GM06990 (cell line): ENCODE measurements around the gene TMX3.

ENCODE experiments used
- DNase-seq: peaks from one replicate; pipeline ENCODE4 v3.0.0-alpha.2; 2011; ENCODE audit not compliant: insufficient read length; ENCODE audit errors: extremely low read depth
- H3K27me3 ChIP-seq: replicated peaks from 2 replicates; pipeline ENCODE4 v1.6.0; 2011; ENCODE audit warnings: low read length; ENCODE audit not compliant: control insufficient read depth, insufficient read depth
- H3K36me3 ChIP-seq: 2 replicates; pipeline ENCODE4 v1.5.1; 2011; ENCODE audit warnings: low read length; ENCODE audit not compliant: control insufficient read depth, insufficient read depth
- H3K4me3 ChIP-seq: replicated peaks from 2 replicates; pipeline ENCODE4 v1.5.1; 2011; ENCODE audit warnings: low read depth, mild to moderate bottlenecking, control low read depth, low read length
- TF ChIP-seq, protein P1 (sequence below): IDR thresholded peaks from 2 replicates; pipeline ENCODE4 v1.5.1; 2011; ENCODE audit warnings: low read length, control low read depth, mild to moderate bottlenecking, inconsistent platforms; ENCODE audit not compliant: insufficient read depth, poor library complexity, severe bottlenecking

The TMX3 gene

DNA sequence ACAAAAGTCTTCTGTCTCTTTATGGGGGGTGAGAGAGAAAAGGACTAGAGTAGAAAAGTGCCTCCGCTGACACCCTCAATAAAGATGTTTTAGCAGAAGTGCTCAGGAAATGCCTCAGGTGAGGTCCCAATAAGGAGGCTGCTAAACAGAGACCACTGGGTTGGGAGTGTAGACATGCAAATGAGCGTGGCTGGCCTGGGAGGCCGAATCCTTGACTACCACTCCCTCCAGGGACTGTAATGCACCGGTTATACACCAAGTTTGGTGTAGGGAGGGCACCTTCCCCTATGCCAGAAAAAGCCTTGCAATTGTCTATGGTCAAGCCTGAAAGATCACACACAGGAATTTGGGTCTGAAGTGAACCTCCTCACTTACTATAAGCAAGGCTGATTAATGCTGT is 1.8 kb downstream of the TMX3 start:
- H3K4me3 ChIP-seq: peak overlapping the region; percentile 21; the same call in 1 of the 2 replicates
- H3K36me3 ChIP-seq: peaks cover 3% of the 10 kb centered on the region; the same call in 1 of the 2 replicates
- H3K27me3 ChIP-seq: no peaks in the 10 kb centered on the region
- TF ChIP-seq, protein P1, sequence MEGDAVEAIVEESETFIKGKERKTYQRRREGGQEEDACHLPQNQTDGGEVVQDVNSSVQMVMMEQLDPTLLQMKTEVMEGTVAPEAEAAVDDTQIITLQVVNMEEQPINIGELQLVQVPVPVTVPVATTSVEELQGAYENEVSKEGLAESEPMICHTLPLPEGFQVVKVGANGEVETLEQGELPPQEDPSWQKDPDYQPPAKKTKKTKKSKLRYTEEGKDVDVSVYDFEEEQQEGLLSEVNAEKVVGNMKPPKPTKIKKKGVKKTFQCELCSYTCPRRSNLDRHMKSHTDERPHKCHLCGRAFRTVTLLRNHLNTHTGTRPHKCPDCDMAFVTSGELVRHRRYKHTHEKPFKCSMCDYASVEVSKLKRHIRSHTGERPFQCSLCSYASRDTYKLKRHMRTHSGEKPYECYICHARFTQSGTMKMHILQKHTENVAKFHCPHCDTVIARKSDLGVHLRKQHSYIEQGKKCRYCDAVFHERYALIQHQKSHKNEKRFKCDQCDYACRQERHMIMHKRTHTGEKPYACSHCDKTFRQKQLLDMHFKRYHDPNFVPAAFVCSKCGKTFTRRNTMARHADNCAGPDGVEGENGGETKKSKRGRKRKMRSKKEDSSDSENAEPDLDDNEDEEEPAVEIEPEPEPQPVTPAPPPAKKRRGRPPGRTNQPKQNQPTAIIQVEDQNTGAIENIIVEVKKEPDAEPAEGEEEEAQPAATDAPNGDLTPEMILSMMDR: no peak
- no peak for DNase-seq

DNA sequence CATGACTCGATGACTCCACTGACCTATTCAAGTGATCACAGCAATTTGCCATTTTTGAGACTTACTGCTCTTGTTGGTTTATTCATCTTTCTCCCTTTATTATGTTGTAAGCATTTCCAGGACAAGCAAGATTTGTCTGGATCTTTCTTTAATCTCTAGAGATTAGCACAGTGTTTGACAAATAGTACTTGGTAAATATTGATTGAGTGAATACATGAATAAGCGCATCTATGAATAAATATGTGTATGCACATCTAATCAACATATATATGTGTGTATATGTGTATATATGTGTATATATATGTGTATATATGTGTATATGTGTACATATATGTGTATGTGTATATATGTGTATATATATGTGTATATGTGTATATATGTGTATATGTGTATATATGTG is 7.3 kb downstream of the TMX3 start:
- no peak for DNase-seq
- Histone ChIP-seq H3K36me3 (peaks cover 3% of the 10 kb centered on the region; the same call in 1 of the 2 replicates), H3K4me3 (no peak overlapping the region), H3K27me3 (no peaks in the 10 kb centered on the region)
- TF ChIP-seq, protein P1: no peak

DNA sequence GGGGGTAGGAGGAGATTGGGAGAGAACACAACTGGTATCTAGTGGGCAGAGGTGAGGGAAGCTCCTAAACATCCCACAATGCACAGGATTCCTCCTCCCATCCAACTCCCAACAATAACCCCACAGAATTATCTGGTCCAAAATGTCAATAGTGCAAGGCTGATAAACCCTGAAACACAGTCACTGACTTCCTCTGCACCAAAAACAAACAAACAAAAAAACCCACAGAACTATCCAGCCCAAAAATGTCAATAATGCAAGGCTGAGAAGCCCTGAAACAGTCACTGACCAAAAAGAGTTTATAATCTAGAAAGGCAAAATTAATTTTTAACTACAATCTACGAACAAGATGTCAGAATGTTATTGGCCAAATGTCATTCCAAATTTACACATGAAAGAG is 9.8 kb downstream of the TMX3 start:
- Histone ChIP-seq H3K4me3 (no peak overlapping the region), H3K27me3 (no peaks in the 10 kb centered on the region), H3K36me3 (peaks cover 2% of the 10 kb centered on the region; the same call in 1 of the 2 replicates)
- TF ChIP-seq, protein P1: no peak
- DNase-seq: no peak

DNA sequence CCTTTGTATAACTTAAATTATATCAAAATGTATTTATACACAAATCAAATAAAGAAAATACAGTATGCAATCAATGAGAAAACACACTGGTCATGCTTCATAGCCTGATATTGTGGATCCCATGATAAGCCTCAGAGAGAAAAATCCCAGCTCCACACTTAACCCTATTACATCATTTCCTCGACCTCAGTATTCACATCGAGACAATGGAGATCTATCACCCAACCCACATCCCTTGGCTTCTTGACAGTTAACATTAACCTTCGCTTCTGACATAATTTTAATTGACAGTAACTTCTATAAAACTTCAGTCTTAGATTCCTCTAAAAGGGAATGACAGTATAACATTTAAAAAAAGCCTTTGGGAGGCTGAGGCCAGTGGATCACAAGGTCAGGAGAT is 11.6 kb downstream of the TMX3 start:
- no peak for DNase-seq
- no peaks in the 10 kb centered on the region for H3K36me3 ChIP-seq
- H3K27me3 ChIP-seq: no peaks in the 10 kb centered on the region
- TF ChIP-seq, protein P1: no peak
- H3K4me3 ChIP-seq: no peak overlapping the region

DNA sequence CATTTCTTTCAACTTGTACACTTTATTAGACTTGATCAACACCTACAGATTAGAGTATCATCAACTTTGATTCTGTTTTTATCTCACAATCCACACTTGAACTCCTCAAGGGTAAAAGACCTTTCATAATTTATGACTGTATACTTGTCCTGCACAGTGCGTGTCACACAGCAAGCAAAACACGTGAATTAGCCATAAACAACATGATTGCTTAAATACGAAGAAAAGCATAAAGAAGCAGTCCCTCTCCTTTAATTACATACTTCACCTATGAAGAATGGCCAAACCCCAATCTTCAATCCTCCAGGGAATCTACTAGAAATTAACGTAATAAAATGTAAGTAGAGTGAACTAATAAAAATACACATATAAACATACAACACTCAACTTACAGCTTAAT is 13.6 kb downstream of the TMX3 start:
- TF ChIP-seq, protein P1: no peak
- Histone ChIP-seq H3K4me3 (no peak overlapping the region), H3K27me3 (no peaks in the 10 kb centered on the region), H3K36me3 (no peaks in the 10 kb centered on the region)
- DNase-seq: no peak

DNA sequence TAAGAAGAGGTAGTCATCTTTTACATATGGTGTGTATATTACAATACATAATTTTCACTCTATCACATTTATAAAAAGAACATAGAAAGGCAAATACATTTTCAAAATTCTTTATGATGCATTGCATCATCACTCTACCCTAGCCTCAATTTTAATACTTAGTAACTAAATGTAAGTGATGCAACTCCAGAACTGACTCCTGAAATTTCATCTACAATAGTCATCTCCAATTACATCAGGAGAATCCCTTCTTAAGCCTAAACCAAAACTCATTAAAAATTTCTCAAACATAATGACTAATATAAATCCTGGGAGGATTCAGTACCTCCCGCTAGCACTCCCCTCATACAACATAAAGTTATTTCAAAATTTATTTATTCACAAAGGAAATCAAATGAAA is 15.9 kb downstream of the TMX3 start:
- TF ChIP-seq, protein P1: no peak
- Histone ChIP-seq H3K27me3 (no peaks in the 10 kb centered on the region), H3K4me3 (no peak overlapping the region), H3K36me3 (peaks cover 6% of the 10 kb centered on the region)
- no peak for DNase-seq
